ENCODE data around the gene ANTKMT. TPM values are rescaled to one million over a fixed set of nuclear protein-coding genes. Genes with fewer than 3 reads are reported as not detected.

Gene ANTKMT
- total RNA-seq, 1 experiment from 2014 or later: 93.6 TPM

- POLR2A ChIA-PET: no interaction called here
- BruUV-seq (replicated peaks): no TSS peak
- H3K27ac ChIP-seq (ENCODE audit: low read length): no peak overlapping the region
- CTCF ChIA-PET: no interaction called here
- intact Hi-C loops (cut with micrococcal nuclease; ENCODE audit: unreplicated experiment): no loop called here
- no peaks in the 10 kb centered on the region for H3K9me3 ChIP-seq (ENCODE audit: control insufficient read depth, insufficient read depth, low read depth, low read length)
- H3K27me3 ChIP-seq (ENCODE audit: control insufficient read depth, insufficient read depth, low read length): no peaks in the 10 kb centered on the region
- no peak for ATAC-seq
- in situ Hi-C loops (cut with HindIII; ENCODE audit: low pct_unique_long_range_greater_than_20kb, low sequenced_read_pairs): no loop called here
- no peak overlapping the region for H3K4me3 ChIP-seq (ENCODE audit: low read depth in 2 of 2, low read length in 2 of 2)
- no peak for DNase-seq (ENCODE audit: low read depth, low spot score)
- TF ChIP-seq REST (IDR thresholded peaks at IDR 0.05; ENCODE audit: insufficient read depth in 1 of 2, low read depth in 2 of 2, low read length in 1 of 2) (no peak), TCF7L2 (IDR thresholded peaks at IDR 0.05; ENCODE audit: low read depth, low read length) (no peak), SIN3A (IDR thresholded peaks at IDR 0.05; ENCODE audit: borderline replicate concordance, insufficient read depth, low read depth, low read length) (no peak), POLR2AphosphoS5 (IDR thresholded peaks at IDR 0.05; ENCODE audit: low read depth, low read length) (no peak)
- TF ChIP-seq, protein P1, sequence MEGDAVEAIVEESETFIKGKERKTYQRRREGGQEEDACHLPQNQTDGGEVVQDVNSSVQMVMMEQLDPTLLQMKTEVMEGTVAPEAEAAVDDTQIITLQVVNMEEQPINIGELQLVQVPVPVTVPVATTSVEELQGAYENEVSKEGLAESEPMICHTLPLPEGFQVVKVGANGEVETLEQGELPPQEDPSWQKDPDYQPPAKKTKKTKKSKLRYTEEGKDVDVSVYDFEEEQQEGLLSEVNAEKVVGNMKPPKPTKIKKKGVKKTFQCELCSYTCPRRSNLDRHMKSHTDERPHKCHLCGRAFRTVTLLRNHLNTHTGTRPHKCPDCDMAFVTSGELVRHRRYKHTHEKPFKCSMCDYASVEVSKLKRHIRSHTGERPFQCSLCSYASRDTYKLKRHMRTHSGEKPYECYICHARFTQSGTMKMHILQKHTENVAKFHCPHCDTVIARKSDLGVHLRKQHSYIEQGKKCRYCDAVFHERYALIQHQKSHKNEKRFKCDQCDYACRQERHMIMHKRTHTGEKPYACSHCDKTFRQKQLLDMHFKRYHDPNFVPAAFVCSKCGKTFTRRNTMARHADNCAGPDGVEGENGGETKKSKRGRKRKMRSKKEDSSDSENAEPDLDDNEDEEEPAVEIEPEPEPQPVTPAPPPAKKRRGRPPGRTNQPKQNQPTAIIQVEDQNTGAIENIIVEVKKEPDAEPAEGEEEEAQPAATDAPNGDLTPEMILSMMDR (IDR thresholded peaks at IDR 0.05): no peak
- H3K36me3 ChIP-seq (ENCODE audit: control insufficient read depth, insufficient read depth, low read length): no peaks in the 10 kb centered on the region
- no peaks in the 10 kb centered on the region for H3K4me1 ChIP-seq (ENCODE audit: control insufficient read depth, insufficient read depth, low read length)
These were observed 29.5 kb downstream of the ANTKMT start for GRCh38 chr16:750485-750884.

DNA sequence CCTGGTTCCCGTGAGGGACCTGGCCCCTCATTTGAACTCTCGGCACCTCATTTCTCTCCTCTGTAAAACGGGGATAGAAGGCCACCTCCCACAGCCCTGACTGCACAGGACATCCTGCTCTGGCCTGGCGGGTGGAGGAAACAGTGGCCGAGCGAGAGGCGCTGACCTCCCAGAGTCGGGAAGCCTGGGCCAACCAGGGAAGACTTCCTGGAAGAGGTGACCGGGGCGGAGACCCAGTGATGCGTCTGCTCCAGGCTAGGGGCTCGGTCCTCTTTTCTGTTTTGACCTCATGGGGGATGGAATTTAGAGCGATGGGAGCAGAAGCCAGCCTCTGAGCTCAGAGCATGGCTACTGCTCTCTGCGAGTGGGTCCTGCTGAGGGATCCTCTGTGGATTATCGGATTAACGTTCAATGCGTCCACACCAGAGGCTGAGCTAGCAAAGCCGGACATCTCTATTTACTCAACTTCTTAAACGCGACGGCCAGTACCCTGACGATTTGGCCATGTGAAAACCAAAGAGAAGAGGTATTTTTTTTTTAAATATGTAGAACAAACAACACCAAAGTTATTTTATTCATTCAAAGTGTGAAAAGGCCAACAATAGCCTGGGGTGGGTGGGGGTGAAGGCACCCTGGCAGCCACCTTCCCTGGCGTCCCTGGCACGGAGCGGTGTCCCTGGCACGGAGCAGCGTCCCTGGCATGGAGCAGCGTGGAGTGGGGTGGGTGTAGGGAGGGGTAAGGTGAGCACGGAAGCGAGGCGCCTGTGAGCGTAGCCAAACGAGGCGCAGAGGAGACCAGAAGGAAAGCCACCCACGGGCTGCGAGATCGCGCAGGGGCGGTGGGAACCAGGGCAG, 30.4 kb downstream of the ANTKMT start:
- Histone ChIP-seq H3K27me3 (ENCODE audit: control insufficient read depth, insufficient read depth, low read length) (no peaks in the 10 kb centered on the region), H3K36me3 (ENCODE audit: control insufficient read depth, insufficient read depth, low read length) (no peaks in the 10 kb centered on the region), H3K9me3 (ENCODE audit: control insufficient read depth, insufficient read depth, low read depth, low read length) (no peaks in the 10 kb centered on the region), H3K4me3 (ENCODE audit: low read depth in 2 of 2, low read length in 2 of 2) (no peak overlapping the region), H3K4me1 (ENCODE audit: control insufficient read depth, insufficient read depth, low read length) (no peaks in the 10 kb centered on the region), H3K27ac (ENCODE audit: low read length) (no peak overlapping the region)
- in situ Hi-C loops (cut with HindIII; ENCODE audit: low pct_unique_long_range_greater_than_20kb, low sequenced_read_pairs) (no loop called here), intact Hi-C loops (cut with micrococcal nuclease; ENCODE audit: unreplicated experiment) (no loop called here)
- TF ChIP-seq, protein P1 (IDR thresholded peaks at IDR 0.05): no peak
- TF ChIP-seq TCF7L2 (IDR thresholded peaks at IDR 0.05; ENCODE audit: low read depth, low read length): no peak
- TF ChIP-seq REST (IDR thresholded peaks at IDR 0.05; ENCODE audit: insufficient read depth in 1 of 2, low read depth in 2 of 2, low read length in 1 of 2): no peak
- no peak for TF ChIP-seq POLR2AphosphoS5 (IDR thresholded peaks at IDR 0.05; ENCODE audit: low read depth, low read length)
- no peak for TF ChIP-seq SIN3A (IDR thresholded peaks at IDR 0.05; ENCODE audit: borderline replicate concordance, insufficient read depth, low read depth, low read length)
- BruUV-seq (replicated peaks): no TSS peak
- CTCF ChIA-PET: interaction anchor here (0.6 kb wide), 1 partner anchor 10 kb away, joined by 5 read pairs; no protein-coding TSS in a partner anchor
- no peak for ATAC-seq
- POLR2A ChIA-PET: no interaction called here
- DNase-seq (ENCODE audit: low read depth, low spot score): no peak

Data from Panc1 (cell line).